ENCODE measurements around the gene FAIM2.

DNA sequence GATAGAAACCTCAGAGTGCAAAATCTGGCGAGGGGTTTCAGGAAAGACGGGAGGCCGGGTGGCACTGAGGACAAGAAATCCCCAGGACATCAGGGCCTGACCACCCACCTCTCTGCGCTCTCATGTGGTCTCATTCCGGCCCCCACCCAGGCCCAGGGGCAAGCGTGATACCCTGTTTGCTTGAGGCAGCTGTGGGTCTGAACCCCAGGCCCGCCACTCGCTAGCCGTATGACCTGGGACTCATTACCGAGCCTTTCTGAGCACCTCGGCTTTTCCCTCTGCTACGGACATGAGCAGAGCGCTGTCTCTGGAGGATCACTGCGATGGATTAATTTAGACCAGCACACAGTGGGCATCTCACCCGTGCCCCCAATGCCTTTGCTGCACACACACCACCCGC, 35.3 kb downstream of the FAIM2 start:
- TF ChIP-seq, protein P1, sequence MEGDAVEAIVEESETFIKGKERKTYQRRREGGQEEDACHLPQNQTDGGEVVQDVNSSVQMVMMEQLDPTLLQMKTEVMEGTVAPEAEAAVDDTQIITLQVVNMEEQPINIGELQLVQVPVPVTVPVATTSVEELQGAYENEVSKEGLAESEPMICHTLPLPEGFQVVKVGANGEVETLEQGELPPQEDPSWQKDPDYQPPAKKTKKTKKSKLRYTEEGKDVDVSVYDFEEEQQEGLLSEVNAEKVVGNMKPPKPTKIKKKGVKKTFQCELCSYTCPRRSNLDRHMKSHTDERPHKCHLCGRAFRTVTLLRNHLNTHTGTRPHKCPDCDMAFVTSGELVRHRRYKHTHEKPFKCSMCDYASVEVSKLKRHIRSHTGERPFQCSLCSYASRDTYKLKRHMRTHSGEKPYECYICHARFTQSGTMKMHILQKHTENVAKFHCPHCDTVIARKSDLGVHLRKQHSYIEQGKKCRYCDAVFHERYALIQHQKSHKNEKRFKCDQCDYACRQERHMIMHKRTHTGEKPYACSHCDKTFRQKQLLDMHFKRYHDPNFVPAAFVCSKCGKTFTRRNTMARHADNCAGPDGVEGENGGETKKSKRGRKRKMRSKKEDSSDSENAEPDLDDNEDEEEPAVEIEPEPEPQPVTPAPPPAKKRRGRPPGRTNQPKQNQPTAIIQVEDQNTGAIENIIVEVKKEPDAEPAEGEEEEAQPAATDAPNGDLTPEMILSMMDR (conservative IDR thresholded peaks at IDR 0.05 in 1 of 2, IDR thresholded peaks at IDR 0.05 in 1 of 2; ENCODE audit: low read depth in 1 of 2, low read length in 2 of 2) = no peak
- TF ChIP-seq EZH2 (IDR thresholded peaks at IDR 0.05; ENCODE audit: low read length, missing control alignments) = peak; percentile 55

Data from fibroblast of lung (primary cell).